Measurements from ENCODE around the gene OXLD1.

The OXLD1 gene

DNA sequence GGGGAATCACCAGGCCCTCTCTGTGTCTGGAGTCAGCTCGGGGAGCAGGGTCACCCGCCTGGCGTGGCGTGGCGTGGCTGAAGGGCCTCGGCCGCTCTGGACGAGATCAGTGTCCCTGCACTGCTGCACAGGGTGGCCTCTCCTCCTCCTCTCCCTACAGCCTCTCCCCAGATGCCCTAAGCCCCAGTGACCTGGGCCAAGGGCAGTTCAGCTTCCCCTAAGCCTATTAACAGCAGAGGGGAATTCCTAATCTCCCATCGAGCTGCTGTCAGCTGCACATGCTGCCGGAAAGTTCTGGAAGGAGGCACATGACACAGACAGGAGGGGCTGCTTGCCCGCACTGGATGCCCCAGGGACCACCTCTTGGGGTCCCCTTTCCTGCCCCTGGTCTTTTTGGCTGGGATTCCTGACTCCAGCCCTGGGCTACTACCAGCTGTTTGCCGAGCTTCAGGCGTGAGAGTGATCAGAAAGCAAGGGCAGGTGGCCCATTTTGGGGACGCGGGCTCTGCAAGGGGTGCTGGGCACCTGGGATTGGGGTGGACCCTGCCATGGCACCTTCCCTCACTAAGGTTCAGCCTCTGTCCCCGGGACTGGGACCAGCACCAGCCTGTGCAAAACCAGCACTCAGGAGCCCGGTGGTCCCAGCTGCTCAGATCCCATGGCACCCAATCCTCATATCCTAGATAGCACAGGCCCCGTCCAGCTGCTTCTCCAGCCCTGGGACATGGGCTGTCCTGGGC is 10.9 kb downstream of the OXLD1 start:
- DNase-seq: no peak

DNA sequence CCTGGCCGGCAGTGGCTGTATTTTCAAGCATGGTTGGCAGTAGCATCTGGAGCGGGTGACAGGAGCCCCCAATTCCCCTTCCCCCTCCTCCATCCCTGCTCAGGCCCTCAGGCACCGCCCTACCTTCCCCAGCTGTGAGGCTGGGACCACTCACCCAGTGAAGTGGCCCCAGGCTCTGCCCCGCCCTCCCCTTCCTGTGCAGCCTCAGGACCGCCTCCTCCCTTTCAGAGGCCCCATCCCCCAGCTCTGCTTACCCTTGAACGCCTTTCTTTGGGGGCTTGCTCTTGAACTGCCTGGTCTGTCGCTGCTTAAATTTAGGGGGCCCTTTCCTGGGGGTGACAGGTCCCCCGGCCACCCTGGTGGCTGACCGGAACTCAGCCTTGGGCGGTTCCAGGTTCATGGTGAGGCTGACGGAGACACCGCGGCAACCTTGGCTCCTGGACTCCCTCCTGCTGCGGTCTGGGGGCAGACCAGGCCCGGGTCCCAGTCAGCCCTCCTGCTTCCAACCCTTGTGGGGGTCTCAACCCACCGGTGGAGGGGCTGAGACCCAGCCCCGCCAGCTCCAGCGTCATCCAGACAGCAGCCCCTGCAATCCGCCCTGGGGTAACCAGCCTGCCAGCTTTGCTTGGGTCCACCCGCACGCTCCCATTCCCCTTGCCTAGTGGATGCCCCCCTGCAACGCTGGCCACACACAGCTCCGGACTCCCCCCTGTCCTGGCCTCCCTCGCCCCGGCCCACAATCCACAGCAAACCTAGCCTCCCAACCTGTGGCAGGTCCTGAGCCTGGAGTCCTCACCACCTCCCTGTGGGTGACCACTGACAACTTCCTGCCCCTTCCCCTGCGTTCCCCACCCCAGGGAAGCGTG is 13.3 kb downstream of the OXLD1 start:
- DNase-seq: no peak

DNA sequence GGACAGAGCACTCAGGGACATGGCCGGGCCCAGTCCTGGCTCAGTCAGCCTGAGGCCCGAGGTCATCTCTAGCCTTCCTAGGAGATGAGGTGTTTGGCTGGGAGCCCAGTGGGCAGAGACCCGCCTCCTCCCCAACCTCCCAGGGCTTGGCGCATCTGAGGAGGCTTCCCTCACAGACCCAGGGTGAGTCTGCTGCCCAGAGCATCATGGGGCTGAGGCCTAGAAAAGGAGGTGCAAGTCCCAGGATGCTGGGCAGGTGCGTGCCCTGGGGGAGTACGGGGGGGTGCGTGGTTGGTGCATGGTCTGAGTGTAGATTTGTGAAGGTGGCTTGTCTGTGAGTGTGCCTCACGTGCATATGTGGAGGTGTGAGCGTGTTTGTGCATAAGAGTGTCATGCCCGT is 14.7 kb downstream of the OXLD1 start:
- DNase-seq: no peak

DNA sequence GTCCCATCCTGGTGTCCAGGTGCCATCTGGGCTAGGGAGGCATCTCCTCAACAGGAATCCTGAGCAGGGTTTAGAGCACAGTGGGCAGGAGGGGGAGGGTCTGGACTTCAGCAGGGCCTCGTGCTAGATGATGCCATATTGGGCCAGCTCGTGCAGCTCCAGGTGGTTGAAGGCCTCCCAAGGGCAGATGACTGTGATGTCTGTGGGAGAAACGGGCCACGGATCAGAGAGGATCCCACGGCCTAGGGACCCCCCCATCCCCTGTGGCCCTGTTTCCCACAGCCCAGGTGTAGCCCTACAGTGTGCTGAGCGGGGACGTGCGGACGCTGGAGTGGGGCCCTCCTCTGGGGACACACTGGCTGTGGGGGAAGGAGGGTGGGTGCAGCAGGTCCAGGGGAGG is 15.5 kb downstream of the OXLD1 start:
- no peak for DNase-seq

GRCh38 chr17:81648707-81649085 is 17.7 kb downstream of the OXLD1 start:
- no peak for DNase-seq

- no peak for DNase-seq
These were observed 18.2 kb downstream of the OXLD1 start for GRCh38 chr17:81648013-81648706.

DNA sequence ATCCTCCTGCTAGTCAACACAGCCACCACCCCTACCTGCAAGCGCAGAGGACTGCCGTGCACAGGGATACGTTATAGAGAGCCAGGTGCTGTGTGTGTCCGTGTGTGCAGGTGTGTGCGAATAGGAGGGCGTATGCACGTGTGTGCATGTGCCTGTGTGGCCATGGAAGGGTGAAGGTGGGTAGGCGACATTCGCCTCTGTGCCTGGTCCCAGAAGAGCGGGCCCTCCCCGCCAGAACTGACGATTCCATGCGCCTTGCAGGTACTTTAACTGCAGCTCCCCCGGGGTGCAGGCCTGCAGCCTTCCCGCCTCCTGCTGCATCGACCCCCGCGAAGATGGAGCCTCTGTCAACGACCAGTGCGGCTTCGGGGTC is 18.8 kb downstream of the OXLD1 start:
- DNase-seq: no peak

GRCh38 chr17:81646869-81647600 is 19.4 kb downstream of the OXLD1 start:
- DNase-seq: no peak

- DNase-seq: no peak
These were observed 21.1 kb downstream of the OXLD1 start for GRCh38 chr17:81644976-81645952.

DNA sequence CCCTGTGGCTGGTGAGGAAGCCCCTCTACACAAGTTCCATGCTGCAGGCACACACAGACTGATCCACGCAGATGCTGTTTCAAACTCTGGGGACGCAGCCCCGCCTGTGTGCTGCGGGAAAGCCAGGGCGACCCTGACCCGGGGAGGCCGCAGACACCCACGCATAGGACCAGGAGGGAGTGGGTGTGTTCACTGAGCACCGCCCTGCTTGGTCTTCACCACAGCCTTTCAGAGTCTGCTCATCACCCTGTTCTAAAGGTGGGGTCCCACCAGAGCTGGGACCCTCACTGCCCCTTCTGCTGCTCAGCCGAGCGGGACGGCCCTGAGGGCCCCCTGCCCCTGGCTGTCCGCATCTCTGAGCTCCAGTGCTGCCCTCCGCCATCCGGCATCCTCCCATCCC is 21.9 kb downstream of the OXLD1 start:
- no peak for DNase-seq

DNA sequence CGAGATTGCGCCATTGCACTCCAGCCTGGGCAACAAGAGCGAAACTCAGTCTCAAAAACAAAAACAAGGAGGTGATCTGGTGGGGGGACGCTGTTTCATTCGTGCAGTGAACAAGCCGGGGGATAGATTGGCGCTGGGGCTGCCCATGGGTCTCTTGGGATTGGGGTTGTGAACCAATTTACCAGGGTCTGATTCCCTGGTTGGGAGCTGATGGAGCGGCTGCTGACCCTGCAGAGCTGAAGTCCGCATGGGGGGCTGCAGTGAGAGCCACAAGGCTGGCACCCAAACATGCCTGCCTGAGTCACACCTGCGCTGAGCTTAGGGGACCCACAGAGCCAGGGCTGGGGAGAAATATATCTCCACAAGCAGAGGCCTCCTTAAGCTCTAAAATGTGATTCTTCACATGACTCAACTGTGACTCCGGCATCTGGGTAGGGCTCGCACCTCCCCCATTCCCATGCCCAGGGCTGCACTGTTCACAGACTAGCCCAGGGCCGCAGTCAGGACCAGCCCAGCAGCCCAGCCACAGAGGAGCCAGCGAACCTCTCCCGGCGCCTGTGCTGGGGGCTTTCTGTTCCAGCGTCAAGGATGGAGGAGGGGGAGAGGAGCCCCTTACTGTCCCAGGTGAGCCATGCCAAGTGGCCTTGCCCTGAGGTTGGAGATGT is 24.4 kb downstream of the OXLD1 start:
- no peak for DNase-seq

DNA sequence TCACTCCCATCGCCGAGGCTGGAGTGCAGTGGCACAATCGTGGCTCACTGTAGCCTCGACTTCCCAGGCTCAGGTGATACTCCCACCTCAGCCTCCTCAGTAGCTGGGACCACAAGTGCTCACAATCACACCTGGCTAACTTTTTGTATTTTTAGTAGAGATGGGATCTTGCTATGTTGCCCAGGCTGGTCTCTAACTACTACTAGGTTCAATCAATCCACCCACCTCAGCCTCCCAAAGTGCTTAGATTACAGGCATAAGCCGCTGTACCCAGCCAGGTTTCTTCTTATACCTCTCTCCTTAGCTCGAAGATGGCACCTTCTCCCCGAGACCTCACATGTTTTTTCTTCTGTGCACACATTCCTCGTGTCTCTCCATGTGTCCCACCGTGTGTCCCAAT is 26.4 kb downstream of the OXLD1 start:
- no peak for DNase-seq

- DNase-seq: no peak
These were observed 27.7 kb downstream of the OXLD1 start for GRCh38 chr17:81638683-81639082.

DNA sequence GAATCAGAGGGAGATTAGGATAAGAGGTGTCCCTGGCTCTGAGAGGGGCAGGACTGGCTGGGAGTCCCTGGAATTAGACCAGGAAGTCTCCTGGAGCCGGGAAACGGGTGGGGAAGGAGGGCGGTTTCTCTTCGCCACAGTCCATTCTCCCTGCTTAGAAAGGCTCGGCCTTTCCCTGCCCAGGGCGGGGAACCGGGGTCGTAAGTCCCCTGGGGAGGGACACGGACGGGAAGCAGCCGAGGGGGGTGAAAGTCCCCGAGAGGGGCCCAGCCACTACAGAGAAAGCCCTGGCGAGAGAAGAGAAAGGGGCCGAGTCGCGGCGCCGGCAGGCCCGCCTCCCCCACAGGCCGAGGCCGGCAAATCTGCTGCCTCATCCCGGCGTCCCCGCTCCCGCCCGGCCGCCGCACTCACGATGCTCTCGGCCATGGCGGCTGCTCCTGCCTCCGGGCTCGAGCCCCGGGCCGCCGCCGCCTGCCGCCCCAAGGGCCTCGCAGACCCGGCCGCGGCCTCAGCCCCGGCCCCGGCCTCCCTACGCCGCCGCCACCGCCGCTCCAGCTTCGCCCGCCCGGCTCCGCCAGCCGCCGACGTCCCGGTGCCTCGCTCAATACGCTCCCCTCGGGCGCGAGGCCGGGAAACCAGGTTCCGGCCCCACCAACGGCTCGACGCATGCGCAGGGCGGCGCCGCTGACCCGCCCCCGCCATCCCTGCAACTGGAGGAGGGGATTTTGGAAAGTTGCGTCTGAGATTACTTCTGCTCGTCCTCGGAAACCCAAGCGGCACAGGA is 29.7 kb downstream of the OXLD1 start, which contains the start of the genes NPLOC4 and TSPAN10:
Gene NPLOC4, minus strand, starts transcription at position 608 of the 784 bp plus-strand sequence. Its CDS starts 182 bp downstream, at position 426.
Gene TSPAN10, plus strand, starts transcription at position 692 of the 784 bp plus-strand sequence. CDS start 5,217 bp downstream, outside the sequence.
- peak; percentile 19 to 89 (median 72) for DNase-seq

- no peak for DNase-seq
These were observed 30.4 kb downstream of the OXLD1 start for GRCh38 chr17:81635973-81636504.

DNA sequence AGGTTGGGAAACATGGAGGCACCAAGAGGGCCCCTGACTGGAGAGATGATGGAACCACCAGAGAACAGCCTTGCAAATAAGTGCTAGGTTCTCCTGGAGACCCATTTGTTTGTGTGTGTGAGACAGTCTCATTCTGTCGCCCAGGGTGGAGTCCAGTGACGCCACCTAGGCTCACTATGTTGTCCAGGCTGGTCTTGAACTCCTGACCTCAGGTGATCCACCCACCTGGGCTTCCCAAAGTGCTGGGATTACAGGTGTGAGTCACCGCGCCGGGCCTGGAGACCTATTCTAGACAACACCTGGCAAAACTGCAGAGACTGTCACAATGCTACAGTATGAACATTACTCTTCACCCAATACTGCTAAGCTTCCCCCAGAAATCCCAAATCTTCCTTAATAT is 31.0 kb downstream of the OXLD1 start:
- DNase-seq: no peak

GRCh38 chr17:81631482-81631881 is 34.9 kb downstream of the OXLD1 start:
- no peak for DNase-seq

DNA sequence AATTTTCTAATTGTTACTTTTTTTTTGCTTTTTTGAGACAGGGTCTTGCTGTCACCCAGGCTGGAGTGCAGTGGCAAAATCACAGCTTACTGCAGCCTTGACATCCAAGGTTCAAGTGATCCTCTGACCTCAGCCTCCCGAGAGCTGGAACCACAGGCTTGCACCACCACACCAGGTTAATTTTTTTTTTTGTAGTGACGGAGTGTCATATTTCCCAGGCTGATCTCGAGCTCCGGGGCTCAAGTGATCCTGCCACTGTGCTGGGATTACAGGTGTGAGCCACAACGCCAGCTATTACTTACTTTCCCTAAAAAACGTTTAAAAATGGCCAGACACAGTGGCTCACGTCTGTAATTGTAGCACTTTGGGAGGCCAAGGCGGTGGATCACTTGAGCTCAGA is 36.1 kb downstream of the OXLD1 start:
- no peak for DNase-seq

Measured in hypothalamus (tissue), 51 donors.